DND-41 (cell line): ENCODE results near the gene MT1H.

Experiments used
- ATAC-seq: fragments of 200-7000 bp; cut with Tn5 transposase; 3 replicates; pipeline ENCODE4 v1.9.1; 2021; ENCODE audit warnings: low read depth; ENCODE audit not compliant: insufficient read depth
- DNase-seq: peaks from one replicate; pipeline ENCODE4 v3.0.0-alpha.2; 2020
- H2AFZ ChIP-seq: 2 replicates; pipeline ENCODE4 v1.6.0; 2012; ENCODE audit warnings: low read depth, low read length
- H3K27ac ChIP-seq: 2 replicates; pipeline ENCODE4 v1.5.1; 2012; ENCODE audit warnings: low read length, inconsistent platforms
- H3K27me3 ChIP-seq: fragments of 200-600 bp; sonication (generic); 2 replicates; pipeline ENCODE4 v1.6.0; 2012; ENCODE audit warnings: low read length, mild to moderate bottlenecking, inconsistent platforms; ENCODE audit not compliant: insufficient read depth, poor library complexity
- H3K36me3 ChIP-seq: 2 replicates; pipeline ENCODE4 v1.5.1; 2012; ENCODE audit warnings: low read length, inconsistent platforms; ENCODE audit not compliant: insufficient read depth
- H3K4me1 ChIP-seq: 2 replicates; pipeline ENCODE4 v1.5.1; 2012; ENCODE audit warnings: mild to moderate bottlenecking, low read length; ENCODE audit not compliant: insufficient read depth
- H3K4me2 ChIP-seq: 2 replicates; pipeline ENCODE4 v1.6.0; 2012; ENCODE audit warnings: mild to moderate bottlenecking, moderate library complexity, low read length, inconsistent platforms; ENCODE audit not compliant: insufficient read depth
- H3K4me3 ChIP-seq, 2 experiments: fragments of 200-600 bp in 1 of 2; shearing (Covaris generic) in 1 of 2; 2 replicates each; pipeline ENCODE4 v1.5.1; 2012 to 2016; ENCODE audit warnings: inconsistent platforms in 2 of 2, low read length in 2 of 2, mild to moderate bottlenecking in 2 of 2, low read depth in 1 of 2, moderate library complexity in 1 of 2
- H3K79me2 ChIP-seq: 2 replicates; pipeline ENCODE4 v1.6.0; 2012; ENCODE audit warnings: low read length, inconsistent platforms; ENCODE audit not compliant: insufficient read depth
- H3K9ac ChIP-seq: 2 replicates; pipeline ENCODE4 v1.6.0; 2012; ENCODE audit warnings: low read depth, mild to moderate bottlenecking, inconsistent platforms, low read length, moderate library complexity
- H3K9me3 ChIP-seq: 2 replicates; pipeline ENCODE4 v1.5.1; 2012; ENCODE audit warnings: low read length, moderate library complexity, mild to moderate bottlenecking, inconsistent platforms; ENCODE audit not compliant: insufficient read depth, severe bottlenecking
- H4K20me1 ChIP-seq: 2 replicates; pipeline ENCODE4 v1.6.0; 2012; ENCODE audit warnings: low read length; ENCODE audit not compliant: insufficient read depth
- EZH2 ChIP-seq: IDR thresholded peaks from 3 replicates; pipeline ENCODE4 v1.6.1; 2012; ENCODE audit warnings: borderline replicate concordance, low read depth, mild to moderate bottlenecking, moderate library complexity, low read length, inconsistent platforms; ENCODE audit not compliant: severe bottlenecking
- TF ChIP-seq, protein P1 (sequence below): IDR thresholded peaks from 2 replicates; pipeline ENCODE4 v1.5.1; 2012; ENCODE audit warnings: borderline replicate concordance, low read length, moderate library complexity, mild to moderate bottlenecking; ENCODE audit not compliant: poor library complexity, severe bottlenecking; ENCODE audit errors: extremely low read depth

MT1H gene

DNA sequence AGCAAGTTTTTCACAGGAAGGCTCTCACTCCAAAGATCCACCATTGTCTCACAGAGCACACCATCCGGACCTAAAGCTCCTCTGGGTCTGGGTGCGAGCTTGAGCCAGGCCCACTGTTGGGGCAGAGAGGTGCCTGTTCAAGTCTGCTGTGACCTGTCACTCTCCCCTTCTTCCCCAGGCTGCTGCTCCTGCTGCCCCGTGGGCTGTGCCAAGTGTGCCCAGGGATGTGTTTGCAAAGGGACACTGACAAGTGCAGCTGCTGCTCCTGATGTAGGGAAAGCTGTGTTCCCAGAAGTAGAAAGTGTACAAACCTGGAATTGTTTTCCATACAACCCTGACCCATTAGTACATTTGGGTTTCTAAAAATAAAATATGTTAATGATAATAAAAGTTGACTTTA is 7.9 kb downstream of the MT1H start:
- no peaks in the 10 kb centered on the region for H3K36me3 ChIP-seq
- ATAC-seq (no peak), DNase-seq (no peak)
- peaks cover 12% of the 10 kb centered on the region for H3K4me1 ChIP-seq
- TF ChIP-seq, protein P1, sequence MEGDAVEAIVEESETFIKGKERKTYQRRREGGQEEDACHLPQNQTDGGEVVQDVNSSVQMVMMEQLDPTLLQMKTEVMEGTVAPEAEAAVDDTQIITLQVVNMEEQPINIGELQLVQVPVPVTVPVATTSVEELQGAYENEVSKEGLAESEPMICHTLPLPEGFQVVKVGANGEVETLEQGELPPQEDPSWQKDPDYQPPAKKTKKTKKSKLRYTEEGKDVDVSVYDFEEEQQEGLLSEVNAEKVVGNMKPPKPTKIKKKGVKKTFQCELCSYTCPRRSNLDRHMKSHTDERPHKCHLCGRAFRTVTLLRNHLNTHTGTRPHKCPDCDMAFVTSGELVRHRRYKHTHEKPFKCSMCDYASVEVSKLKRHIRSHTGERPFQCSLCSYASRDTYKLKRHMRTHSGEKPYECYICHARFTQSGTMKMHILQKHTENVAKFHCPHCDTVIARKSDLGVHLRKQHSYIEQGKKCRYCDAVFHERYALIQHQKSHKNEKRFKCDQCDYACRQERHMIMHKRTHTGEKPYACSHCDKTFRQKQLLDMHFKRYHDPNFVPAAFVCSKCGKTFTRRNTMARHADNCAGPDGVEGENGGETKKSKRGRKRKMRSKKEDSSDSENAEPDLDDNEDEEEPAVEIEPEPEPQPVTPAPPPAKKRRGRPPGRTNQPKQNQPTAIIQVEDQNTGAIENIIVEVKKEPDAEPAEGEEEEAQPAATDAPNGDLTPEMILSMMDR = no peak
- TF ChIP-seq EZH2 = no peak
- H3K79me2 ChIP-seq = no peaks in the 10 kb centered on the region
- H3K9ac ChIP-seq = no peak overlapping the region
- no peak overlapping the region for H2AFZ ChIP-seq
- no peaks in the 10 kb centered on the region for H3K9me3 ChIP-seq
- no peaks in the 10 kb centered on the region for H4K20me1 ChIP-seq
- H3K4me3 ChIP-seq = no peak overlapping the region
- no peak overlapping the region for H3K27ac ChIP-seq
- H3K27me3 ChIP-seq = peaks cover 11% of the 10 kb centered on the region
- H3K4me2 ChIP-seq = no peak overlapping the region

DNA sequence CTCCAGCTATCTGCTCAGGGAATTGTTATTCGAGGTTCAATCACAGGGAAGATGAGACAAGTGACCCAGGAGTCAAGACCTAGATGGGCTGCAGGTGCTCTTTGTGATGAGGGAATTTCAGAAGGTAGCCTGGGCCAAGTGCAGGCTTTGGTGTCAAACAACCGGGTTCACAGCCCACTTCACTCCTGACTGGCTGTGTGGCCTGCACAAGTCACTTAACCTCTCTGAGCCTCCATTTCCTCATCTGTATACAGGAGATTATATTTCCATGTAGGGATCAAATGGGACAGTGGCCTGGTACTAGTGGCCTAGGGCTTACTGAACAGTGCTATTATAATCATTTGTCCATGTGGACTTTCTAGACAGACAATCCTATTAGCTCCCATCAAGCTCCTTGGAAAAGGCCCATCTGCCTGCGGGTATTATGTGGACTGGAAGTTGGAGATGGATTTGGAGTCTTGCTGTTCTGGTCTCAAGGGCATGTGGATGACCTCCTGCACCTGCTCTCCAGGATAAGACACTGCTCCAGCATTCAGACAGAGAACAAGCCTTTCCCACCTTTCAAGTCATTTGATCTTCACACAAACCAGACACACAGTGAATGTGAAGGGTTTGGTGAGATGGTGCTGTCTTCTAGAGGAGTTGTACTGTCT is 9.6 kb downstream of the MT1H start:
- no peaks in the 10 kb centered on the region for H3K36me3 ChIP-seq
- ATAC-seq (no peak), DNase-seq (no peak)
- no peak overlapping the region for H2AFZ ChIP-seq
- no peak overlapping the region for H3K4me3 ChIP-seq
- H3K79me2 ChIP-seq = no peaks in the 10 kb centered on the region
- peaks cover 27% of the 10 kb centered on the region for H3K4me1 ChIP-seq
- H3K9me3 ChIP-seq = no peaks in the 10 kb centered on the region
- no peak overlapping the region for H3K4me2 ChIP-seq
- no peak overlapping the region for H3K9ac ChIP-seq
- H3K27ac ChIP-seq = no peak overlapping the region
- no peaks in the 10 kb centered on the region for H4K20me1 ChIP-seq
- H3K27me3 ChIP-seq = peaks cover 11% of the 10 kb centered on the region
- TF ChIP-seq, protein P1 = no peak
- TF ChIP-seq EZH2 = no peak

DNA sequence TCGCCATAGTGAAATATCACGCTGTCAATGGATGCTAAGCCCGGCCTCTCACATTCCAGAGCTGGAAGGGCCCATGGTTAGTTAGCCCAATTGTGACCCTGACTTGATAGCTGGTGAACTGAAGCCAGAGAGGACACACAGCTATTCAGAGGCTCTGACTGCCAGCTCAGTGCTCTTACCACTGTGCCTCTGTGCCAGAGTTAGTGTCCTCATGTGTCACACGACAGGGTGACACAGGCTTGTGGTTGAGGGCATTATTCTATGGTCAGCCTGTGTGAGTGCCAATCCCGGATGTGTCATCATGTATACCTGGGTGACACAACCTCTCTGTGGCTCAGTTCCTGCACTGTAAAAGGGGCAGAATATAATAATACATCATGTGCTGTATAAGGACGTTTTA is 10.2 kb downstream of the MT1H start:
- Histone ChIP-seq H3K36me3 (no peaks in the 10 kb centered on the region), H3K27me3 (peaks cover 11% of the 10 kb centered on the region), H3K9me3 (no peaks in the 10 kb centered on the region), H3K4me1 (peaks cover 27% of the 10 kb centered on the region), H2AFZ (no peak overlapping the region), H4K20me1 (no peaks in the 10 kb centered on the region), H3K4me2 (no peak overlapping the region), H3K27ac (no peak overlapping the region), H3K4me3 (no peak overlapping the region), H3K79me2 (no peaks in the 10 kb centered on the region), H3K9ac (no peak overlapping the region)
- ATAC-seq = no peak
- DNase-seq = no peak
- no peak for TF ChIP-seq EZH2
- TF ChIP-seq, protein P1 = no peak
